Measurements from ENCODE around the gene LRP1B. TPM values are rescaled to one million over a fixed set of nuclear protein-coding genes. Genes with fewer than 3 reads are reported as not detected.

Gene LRP1B
- total RNA-seq, 2 experiments from 2014 or later: not detected

- Mint-ChIP-seq H3K27ac (no peak overlapping the region), H3K4me1 (ENCODE audit: low read depth) (no peaks in the 10 kb centered on the region), H3K9me3 (ENCODE audit: insufficient read depth) (peaks cover 18% of the 10 kb centered on the region), H3K4me3 (no peak overlapping the region), H3K27me3 (ENCODE audit: low read depth) (no peaks in the 10 kb centered on the region), H3K36me3 (ENCODE audit: low read depth) (no peaks in the 10 kb centered on the region)
- DNase-seq: no peak
- ChIA-PET POLR2A (interaction anchor here (0.6 kb wide), 1 partner anchor 50 kb away, joined by 4 read pairs; no protein-coding TSS in a partner anchor), CTCF (no interaction called here)
- no peak for ATAC-seq
Measured at GRCh38 chr2:140199312-140199711, 1931.5 kb downstream of the LRP1B start.

- ChIA-PET POLR2A (no interaction called here), CTCF (no interaction called here)
- DNase-seq: no peak
- Mint-ChIP-seq H3K9me3 (ENCODE audit: insufficient read depth) (peaks cover 3% of the 10 kb centered on the region), H3K27me3 (ENCODE audit: low read depth) (no peaks in the 10 kb centered on the region), H3K4me1 (ENCODE audit: low read depth) (no peaks in the 10 kb centered on the region), H3K27ac (no peak overlapping the region), H3K36me3 (ENCODE audit: low read depth) (no peaks in the 10 kb centered on the region), H3K4me3 (no peak overlapping the region)
- no peak for ATAC-seq
Measured at GRCh38 chr2:140187086-140187485, 1943.7 kb downstream of the LRP1B start.

GRCh38 chr2:140186313-140186712 is 1944.5 kb downstream of the LRP1B start:
- POLR2A ChIA-PET: no interaction called here
- no peaks in the 10 kb centered on the region for H3K27me3 Mint-ChIP-seq (ENCODE audit: low read depth)
- DNase-seq (no peak), ATAC-seq (no peak)
- H3K27ac Mint-ChIP-seq: no peak overlapping the region
- no peak overlapping the region for H3K4me3 Mint-ChIP-seq
- no peaks in the 10 kb centered on the region for H3K4me1 Mint-ChIP-seq (ENCODE audit: low read depth)
- no peaks in the 10 kb centered on the region for H3K36me3 Mint-ChIP-seq (ENCODE audit: low read depth)
- H3K9me3 Mint-ChIP-seq (ENCODE audit: insufficient read depth): peaks cover 3% of the 10 kb centered on the region
- CTCF ChIA-PET: no interaction called here

GRCh38 chr2:140185076-140185475 is 1945.7 kb downstream of the LRP1B start:
- no peaks in the 10 kb centered on the region for H3K27me3 Mint-ChIP-seq (ENCODE audit: low read depth)
- no peaks in the 10 kb centered on the region for H3K4me1 Mint-ChIP-seq (ENCODE audit: low read depth)
- no peak overlapping the region for H3K4me3 Mint-ChIP-seq
- CTCF ChIA-PET: no interaction called here
- no peaks in the 10 kb centered on the region for H3K36me3 Mint-ChIP-seq (ENCODE audit: low read depth)
- peaks cover 3% of the 10 kb centered on the region for H3K9me3 Mint-ChIP-seq (ENCODE audit: insufficient read depth)
- POLR2A ChIA-PET: no interaction called here
- ATAC-seq (no peak), DNase-seq (no peak)
- H3K27ac Mint-ChIP-seq: no peak overlapping the region

GRCh38 chr2:140183056-140183765 is 1947.6 kb downstream of the LRP1B start:
- ChIA-PET CTCF (no interaction called here), POLR2A (no interaction called here)
- Mint-ChIP-seq H3K27me3 (ENCODE audit: low read depth) (no peaks in the 10 kb centered on the region), H3K27ac (no peak overlapping the region), H3K4me1 (ENCODE audit: low read depth) (no peaks in the 10 kb centered on the region), H3K4me3 (no peak overlapping the region), H3K36me3 (ENCODE audit: low read depth) (no peaks in the 10 kb centered on the region), H3K9me3 (ENCODE audit: insufficient read depth) (peaks cover 3% of the 10 kb centered on the region)
- no peak for DNase-seq
- ATAC-seq: no peak

Small RNA genes within 50 kb of the gene (microRNA-seq; reads per million reads assigned to microRNA genes)
- gene MIR7157: not detected

Measured in activated CD8-positive, alpha-beta T cell treated with anti-CD3 and anti-CD28 coated beads, Interleukin-2, amount 10 ng/mL, durations not matched to agents 7 days and 5 days (primary cell).